ENCODE data around the gene MLH1.
"Not testable (repeated sequence)": the region's sequence is repeated elsewhere in the genome, so short reads cannot be mapped to it uniquely, and the experiment has no call there.

The MLH1 gene

DNA sequence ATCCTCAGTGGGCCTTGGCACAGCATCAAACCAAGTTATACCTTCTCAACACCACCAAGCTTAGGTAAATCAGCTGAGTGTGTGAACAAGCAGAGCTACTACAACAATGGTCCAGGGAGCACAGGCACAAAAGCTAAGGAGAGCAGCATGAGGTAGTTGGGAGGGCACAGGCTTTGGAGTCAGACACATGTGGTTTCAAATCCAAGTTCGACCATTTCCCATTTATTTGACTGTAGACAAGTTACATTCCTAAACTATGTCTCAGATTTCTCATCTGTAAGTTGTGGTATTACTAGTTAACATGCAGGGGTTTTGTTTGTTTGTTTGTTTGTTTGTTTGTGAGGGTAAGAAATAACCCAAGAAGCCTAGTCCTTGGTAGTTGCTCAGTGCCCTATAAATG, 46.9 kb downstream of the MLH1 start:
- DNase-seq: no peak

DNA sequence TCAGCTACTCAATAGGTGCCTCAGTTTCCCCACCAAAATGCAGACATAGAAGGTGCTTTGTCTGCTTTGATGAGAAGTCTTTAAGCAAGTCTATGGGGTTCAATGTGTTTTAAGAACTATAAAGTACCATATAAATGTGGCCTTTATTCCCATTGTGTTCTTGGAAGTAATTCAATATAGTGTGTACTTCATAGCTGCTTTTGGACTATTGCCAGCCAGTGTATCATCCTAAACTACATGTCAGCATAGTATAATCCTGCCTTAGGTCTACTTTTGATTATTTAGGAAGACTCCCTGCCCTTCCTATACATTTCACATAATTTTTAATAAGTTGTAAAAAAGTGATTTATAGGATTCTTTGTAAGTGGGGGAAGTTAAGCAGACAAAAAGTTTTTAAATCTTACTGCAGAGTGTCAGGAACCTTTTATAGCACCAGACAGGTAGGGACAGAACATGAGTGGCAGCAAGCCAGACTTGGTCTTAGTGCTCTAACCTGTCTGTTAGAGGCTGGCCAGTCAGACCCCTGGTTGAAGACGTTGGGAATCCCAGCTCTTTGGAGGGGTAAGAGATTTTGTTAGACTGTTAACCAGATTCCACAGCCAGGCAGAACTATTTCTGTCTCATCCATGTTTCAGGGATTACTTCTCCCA, 48.4 kb downstream of the MLH1 start:
- no peak for DNase-seq

DNA sequence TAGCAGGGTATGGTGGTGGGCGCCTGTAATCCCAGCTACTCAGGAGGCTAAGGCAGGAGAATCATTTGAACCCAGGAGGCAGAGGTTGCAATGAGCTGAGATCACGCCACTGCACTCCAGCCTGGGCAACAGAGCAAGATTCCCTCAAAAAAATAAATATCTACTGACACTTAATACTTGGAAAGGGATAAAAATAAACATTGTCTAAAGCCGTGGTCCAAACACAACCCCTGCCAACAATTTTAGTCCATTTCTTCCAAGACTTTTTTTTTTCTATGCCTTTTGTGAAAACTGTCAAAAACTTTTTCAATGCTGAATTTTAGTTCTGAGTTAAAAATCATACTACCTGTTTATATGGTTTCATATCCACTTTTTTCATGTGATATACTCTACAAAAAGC, 49.4 kb downstream of the MLH1 start:
- not testable (repeated sequence) for DNase-seq

DNA sequence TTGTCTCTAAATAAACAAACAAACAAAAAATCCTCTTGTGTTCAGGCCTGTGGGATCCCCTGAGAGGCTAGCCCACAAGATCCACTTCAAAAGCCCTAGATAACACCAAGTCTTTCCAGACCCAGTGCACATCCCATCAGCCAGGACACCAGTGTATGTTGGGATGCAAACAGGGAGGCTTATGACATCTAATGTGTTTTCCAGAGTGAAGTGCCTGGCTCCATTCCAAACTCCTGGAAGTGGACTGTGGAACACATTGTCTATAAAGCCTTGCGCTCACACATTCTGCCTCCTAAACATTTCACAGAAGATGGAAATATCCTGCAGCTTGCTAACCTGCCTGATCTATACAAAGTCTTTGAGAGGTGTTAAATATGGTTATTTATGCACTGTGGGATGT, 57.0 kb downstream of the MLH1 start:
- no peak for DNase-seq

DNA sequence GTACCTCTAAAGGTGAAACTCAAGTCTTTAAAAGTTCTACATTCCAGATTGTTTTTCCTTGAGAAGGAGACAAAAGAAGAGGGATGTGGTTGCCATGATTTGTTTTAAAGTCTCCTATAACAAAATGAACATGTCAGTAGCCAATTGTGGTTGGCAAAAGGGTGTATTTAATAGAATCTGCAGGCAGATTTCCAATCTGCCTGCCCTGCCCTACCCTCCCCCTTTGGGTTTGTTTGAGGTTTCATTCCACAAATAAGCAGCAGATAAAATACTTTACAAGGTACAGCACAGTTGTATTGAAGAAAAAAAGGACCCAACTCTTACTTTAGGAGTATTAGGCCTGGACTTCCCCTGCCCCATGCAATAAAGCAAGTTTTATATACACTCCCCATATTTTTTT, 59.5 kb downstream of the MLH1 start:
- no peak for DNase-seq

DNA sequence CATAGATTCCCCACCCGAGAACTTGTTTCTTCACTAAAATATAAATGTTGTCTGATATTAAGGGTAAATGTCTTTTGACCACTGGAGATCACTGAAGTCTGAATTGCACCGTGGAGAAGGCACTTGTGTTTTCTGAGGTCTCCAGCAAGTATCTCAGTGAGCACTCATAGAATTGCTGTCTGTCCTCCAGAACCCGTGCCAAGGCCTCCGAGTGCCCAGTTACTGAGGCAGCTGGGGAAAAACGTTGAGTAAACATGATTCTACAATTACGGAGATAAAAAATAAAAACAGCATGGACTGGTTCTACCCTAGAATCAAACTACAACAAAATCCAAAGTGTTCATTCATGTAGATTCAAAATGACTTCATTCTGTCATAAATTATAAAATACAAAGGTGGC, 60.0 kb downstream of the MLH1 start:
- no peak for DNase-seq

DNA sequence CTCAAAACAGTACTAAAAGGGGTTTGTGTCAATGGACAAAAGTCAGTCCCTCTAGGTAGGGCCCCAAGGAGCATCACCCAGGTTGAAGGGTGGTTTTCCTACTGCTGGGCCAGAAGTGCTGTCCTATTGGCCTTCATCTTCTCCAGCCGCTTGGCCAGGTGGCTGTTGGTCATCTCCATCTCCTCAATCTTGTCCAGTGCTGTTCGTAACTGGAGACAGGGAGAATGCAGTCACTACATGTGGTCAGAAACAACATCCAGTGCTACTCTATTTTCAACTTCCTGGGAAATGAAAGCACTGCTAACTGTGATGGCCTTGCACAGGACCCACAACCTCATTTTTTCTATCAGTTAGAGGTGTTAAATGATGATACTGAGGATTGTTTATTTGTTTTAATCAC, 60.4 kb downstream of the MLH1 start:
- no peak for DNase-seq

DNA sequence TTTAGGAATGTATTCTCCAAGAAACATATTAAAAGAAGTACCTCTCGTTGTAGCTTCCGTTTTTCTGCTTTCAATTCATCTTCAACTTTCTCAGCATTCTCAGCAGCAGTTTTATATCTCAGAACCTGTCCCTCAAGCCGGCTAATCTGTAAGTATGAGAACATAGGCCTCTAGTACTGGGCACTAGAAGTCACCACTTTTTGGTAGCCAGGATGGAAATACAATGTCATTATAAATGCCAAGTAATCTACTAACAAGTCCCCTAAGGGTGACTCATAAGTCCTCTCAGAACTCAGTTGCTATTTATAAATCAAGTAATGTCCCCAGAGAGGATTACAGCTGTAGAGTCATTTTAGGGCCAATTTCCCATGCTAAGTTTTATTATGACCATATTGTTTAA, 61.1 kb downstream of the MLH1 start:
- DNase-seq: no peak

DNA sequence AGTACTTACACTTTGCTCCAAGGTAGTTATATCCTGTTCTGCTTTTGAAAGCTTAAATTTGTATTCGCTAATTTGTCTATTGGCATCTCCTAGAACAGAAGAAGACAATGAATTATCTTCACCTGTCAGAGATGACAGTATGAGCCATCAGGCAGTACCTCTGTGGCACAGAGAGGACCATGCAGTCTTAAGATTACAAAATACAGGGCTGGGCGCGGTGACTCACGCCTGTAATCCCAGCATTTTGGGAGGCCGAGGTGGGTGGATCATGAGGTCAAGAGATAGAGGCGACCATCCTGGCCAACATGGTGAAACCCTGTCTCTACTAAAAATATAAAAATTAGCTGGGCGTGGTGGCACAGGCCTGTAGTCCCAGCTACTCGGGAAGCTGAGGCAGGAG, 61.8 kb downstream of the MLH1 start:
- DNase-seq: not testable (repeated sequence)

DNA sequence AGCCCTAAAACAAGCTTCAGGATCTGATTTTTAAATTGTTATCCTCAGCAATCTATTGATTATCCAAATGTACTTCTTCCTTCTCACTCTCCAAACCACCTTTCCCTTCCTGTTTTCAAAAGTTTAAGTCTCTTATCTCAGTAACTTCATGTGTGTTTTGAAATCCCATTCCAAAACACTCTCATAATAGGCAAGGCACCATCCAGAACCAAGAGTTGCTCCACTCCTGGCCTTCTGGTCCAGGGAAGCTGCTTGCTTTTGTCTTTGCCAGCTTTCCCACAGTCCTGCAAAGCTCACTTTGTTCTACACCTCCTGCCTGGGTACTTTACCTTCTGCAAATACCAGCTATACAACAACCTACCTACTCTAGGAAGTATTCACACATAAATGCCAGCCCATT, 63.5 kb downstream of the MLH1 start:
- no peak for DNase-seq

DNA sequence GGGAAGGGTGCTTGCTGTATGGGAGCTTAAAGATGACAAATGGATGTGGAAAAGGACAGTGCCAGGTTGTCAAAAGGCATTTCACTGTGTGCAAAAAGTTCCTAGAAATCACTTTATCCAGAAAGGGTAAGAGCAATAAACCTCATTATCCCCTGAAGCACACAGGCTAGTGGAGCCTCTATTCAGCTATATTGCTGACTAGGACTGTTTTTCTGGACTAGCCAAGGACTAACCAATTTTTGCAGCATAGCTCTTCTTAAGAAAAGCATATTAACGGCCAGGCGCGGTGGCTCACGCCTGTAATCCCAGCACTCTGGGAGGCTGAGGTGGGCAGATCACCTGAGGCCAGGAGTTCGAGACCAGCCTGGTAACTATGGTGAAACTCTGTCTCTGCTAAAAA, 64.8 kb downstream of the MLH1 start:
- no peak for DNase-seq

DNA sequence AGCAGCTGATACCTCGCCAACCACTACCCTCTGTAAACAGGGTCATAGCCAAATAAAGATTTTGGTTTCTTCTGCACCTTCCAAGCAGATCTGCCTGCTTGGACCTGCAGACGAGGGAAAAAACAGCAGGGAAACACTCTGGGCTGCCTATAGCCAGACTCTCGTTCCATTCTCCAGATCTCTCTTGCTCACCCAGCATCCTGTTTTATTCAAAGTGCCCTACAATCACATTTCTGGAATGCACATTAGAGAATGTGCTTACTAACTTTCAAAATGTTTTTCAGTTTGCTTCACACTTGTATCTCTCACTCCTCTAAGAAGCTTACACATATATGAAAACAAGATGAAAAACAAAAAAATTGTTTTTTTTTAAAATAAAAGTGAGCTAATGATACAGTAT, 71.4 kb downstream of the MLH1 start:
- DNase-seq: no peak

DNA sequence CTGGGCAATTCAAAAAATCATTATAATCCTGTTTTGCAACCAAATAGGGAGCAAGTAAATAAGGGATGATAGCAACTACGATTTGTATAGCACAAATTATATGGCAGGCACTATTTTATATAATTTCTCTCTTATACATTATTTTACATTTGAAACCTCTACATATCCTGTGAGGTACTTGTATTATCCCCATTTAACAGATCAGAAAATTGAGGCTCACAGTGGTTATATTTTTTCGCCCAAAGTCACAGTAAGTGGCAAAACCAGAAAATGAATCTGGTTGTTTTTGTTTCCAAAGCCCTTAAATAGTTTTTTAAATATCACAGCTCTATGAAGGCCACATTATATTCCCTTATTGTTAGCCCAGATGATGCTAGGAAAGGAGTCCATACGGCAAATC, 74.3 kb downstream of the MLH1 start:
- no peak for DNase-seq

DNA sequence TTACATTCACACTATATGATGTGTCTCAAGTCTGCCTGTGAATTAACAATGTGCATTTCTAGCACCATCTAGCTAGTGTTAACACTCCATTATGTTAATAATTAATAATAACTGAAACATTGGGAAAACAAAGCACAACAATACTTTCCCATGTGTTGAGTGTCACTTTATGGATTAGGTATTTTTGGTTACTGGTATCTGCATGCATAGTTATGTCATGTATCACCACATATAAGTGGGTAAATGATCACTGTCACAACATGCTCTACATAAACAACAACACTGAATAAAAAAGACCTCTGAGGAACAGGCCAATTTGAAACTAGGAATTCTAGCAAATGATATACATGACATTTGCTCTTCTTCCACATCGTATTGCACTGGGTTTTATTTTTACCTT, 74.7 kb downstream of the MLH1 start:
- no peak for DNase-seq

DNA sequence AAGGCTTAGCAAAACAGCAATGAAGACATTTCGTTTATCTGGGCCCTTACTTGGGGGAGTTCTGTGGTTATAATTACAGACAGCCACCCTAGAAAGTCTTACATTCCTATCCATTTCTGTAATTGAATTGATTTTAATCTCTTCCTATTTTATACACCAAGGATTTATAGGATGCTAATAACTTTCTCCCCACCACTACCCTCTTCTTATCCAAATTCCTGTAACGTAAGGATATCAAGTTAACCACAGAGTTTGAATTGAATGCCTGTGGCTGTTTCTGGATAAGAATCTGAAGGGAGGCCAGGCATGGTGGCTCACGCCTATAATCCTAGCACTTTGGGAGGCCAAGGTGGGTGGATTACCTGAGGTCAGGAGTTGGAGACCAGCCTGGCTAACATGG, 78.6 kb downstream of the MLH1 start:
- DNase-seq: no peak

DNA sequence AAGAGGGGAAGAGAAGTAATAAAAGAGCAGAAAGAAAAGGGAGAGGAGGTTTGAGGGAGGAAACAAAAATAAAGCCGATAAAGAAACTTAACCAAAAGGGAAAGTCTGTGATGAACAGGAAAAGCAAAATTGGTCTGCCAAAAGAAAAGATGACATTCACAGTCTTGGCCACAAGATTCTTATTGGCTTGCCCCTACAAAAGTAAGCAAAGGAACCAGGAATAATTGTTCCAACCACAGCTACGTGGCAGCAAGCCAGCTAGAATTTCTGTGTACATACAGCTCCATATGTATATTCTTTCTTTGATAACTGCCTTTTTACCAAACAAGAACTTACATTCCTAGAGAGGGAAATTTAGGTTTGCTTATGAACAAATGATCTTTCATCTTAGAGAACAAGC, 79.6 kb downstream of the MLH1 start:
- no peak for DNase-seq

DNA sequence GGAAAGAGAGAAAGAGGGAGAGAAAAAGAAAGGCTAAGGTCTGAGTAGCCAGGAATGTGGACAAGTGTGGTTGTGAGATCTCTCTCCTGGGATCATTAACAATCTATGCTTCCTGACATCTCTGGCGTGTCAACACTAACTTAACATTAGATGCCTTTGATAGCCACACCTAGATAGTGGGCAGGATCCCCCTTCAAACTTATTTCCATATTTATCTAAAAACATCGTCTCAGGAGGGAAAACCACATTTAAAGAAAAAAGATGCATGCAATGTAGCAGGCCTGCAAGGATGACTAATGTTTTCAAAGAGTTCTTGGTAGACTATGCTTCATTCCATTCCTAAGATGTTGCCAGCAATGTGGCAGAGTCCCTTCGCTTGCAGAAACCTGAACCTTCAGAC, 80.9 kb downstream of the MLH1 start:
- DNase-seq: no peak

DNA sequence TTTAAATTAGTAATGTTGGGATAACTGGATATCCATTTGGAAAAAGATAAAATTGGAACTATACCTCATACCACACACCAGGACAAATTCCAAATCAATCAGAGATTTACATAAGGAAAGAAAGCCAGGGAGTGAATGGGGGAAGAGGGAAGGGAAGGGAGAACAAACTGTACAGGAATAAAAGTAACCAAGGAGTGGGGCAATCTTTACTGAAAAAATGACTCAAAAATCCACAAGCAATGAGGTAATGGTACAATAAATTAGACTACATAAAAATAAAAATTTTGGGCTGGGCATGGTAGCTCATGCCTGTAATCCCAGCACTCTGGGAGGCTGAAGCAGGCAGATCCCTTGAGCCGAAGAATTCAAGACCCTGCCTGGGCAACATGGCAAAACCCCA, 82.6 kb downstream of the MLH1 start:
- no peak for DNase-seq

DNA sequence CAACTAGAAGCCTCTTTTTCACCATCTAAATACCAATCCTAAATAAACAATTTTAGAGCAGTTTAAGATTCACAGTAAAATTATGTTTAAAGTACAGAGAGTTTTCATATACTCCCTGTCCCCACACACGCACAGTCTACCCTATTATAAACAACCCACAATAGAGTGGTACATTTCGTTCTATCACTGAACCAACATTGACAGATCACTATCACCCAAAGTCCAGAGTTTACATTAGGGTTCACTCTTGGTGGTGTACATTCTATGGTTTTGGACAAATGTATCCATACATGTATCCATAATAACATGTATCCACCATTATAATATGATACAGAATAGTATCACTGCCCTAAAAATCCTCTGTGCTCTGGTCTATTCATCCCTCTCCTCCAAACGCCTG, 89.0 kb downstream of the MLH1 start:
- DNase-seq: no peak

DNA sequence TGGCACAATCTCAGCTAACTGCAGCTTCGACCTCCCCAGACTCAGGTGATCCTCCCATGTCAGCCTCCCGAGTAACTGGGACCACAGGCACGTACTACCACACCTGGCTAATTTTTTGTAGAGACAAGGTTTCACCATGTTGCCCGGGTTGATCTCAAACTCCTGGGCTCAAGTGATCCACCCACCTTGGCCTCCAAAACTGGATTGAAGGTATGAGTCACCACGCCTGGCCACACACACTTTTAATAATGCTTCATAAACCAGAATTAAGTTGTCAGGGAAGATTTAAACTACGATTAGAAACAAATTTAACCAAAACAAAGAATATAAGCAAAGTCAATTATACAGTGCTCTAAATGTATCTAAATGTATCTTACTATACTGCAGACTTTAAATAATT, 93.6 kb downstream of the MLH1 start:
- DNase-seq: no peak

DNA sequence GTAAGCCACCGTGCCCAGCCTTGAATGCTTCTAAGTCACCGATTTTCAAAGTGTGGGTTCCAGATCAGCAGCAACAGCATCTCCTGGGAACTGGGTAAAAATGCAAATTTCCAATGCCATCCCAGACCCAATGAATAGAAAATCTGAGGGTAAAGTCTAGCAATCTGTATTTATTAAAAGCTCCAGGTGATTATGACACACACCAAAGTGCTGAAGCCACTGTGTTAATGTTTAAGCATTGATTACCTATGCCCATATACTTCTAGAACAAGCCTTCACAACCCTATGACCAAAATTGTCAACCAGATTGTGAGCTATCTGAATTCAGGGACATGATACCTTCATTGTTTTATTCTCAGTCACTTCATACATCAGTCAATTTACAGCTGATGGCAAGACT, 94.6 kb downstream of the MLH1 start:
- no peak for DNase-seq

DNA sequence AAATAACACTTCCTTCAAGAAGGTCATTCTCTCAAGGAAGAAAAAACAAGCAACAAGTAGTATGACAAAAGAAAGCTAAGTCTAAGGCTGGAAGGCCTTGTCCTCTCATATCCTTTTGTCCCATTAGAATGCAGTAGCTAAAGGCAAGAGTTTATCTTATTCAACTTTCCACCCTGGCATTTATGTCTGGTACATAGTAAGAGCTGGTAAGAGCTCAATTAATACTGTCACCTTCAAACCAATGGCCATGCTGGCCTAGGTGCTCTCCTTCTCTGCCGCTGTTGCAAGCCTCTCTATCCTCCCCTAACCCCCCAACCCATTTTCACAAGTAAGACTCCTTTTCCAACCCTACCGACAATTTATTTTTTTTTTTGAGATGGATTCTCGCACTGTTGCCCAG, 99.2 kb downstream of the MLH1 start:
- DNase-seq: no peak

DNA sequence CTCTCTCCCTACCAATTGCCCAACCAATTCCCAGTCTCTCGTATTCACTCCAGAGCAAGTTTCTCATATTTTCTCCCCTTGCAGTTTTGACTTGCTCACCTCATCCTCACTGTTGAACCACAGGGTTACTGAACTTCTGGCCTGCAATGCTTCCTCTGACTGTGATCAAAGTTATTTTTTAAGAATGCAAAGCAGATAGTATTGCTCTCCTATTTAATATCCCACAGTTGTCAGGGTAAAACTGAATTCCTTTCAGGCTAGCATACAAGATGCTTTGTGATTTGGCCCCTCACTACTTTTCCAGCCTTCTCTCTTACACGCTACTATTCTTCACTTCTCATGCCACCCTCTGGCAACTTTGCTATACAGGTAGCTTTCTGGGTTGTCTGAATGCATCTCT, 100.2 kb downstream of the MLH1 start:
- no peak for DNase-seq

DNA sequence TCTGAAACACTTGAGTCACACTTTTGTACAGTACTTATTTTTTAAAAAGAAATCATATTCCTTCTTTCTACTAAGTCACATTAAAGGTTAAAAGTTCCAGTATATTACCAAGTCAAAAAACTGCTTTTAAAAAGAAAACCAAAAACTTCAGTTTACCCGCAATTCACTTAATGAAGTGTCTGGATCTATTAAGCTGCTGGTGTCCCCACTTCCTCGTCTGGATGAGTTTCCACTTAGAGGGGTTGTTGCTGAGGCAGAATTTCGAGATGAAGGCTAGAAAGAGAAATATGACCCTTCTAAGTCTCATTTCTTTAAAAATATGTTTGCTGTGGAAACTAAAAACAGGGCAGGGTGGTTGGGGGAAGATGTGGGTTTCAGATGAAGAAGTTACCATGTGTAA, 101.3 kb downstream of the MLH1 start:
- DNase-seq: no peak

DNA sequence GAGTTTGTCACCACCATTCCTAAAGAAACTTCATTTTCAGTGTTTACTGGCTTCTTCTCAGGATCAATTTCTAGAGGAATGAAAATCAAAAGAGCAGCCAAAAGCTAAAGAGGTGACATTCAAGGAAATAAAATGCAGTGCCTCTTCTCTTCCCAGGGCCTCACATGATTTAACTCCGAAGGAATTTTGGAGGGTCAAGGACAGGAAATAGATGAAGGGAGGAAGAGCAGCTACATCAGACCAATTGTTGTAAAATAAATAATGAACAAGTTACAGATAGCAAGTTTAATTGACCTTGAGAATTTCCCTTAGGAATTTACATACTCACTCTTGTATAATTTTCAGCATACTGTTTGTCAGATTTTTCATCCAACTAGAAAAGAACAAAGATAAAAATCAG, 103.0 kb downstream of the MLH1 start:
- no peak for DNase-seq

DNA sequence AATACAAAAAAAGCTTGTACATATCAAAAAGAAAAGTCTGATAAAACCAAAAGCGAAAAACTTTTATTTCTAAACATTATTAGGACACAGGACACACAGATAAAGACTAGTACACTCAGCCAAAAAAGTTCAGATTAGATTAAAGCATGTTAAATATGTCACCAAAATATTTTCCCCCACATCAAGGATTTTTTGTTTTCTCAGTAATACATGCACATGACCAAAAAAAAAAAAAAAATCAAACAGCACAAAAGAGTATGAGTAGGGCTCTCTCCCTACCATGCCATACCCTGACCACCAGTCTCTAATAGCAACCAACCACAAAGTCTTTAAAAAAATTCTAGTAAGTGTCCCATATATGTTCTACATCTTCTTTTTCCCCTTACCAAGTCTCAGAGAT, 103.7 kb downstream of the MLH1 start:
- no peak for DNase-seq
